HEK293 (cell line): ENCODE measurements around the gene PTPRK.
A peak's percentile ranks its signal among the peaks of the same experiment; 100 is the strongest.

Source experiments
- BCL11B ChIP-seq: fragments of 450-650 bp; formaldehyde crosslinking; IDR thresholded peaks from 2 replicates; pipeline ENCODE4 v1.5.1; 2016; ENCODE audit warnings: low read depth, missing biosample characterization, missing genetic modification characterization
- HOXA7 ChIP-seq: sonication (generic); formaldehyde crosslinking; IDR thresholded peaks from 2 replicates; pipeline ENCODE4 v1.8.1; 2022; ENCODE audit warnings: missing genetic modification reagents, borderline replicate concordance
- REPIN1 ChIP-seq: fragments of 450-650 bp; formaldehyde crosslinking; IDR thresholded peaks from 2 replicates; pipeline ENCODE4 v1.5.1; 2017; ENCODE audit warnings: missing biosample characterization, missing genetic modification characterization, low read depth
- REST ChIP-seq: fragments of 450-650 bp; formaldehyde crosslinking; IDR thresholded peaks from 2 replicates; pipeline ENCODE4 v1.5.1; 2016; ENCODE audit warnings: missing biosample characterization, missing genetic modification characterization
- YY2 ChIP-seq: fragments of 450-650 bp; formaldehyde crosslinking; IDR thresholded peaks from 2 replicates; pipeline ENCODE4 v1.5.1; 2016; ENCODE audit warnings: missing biosample characterization, missing genetic modification characterization
- ZBTB11 ChIP-seq: fragments of 450-650 bp; formaldehyde crosslinking; conservative IDR thresholded peaks from 2 replicates; pipeline ENCODE4 v1.5.1; 2016; ENCODE audit warnings: low read depth, missing biosample characterization, missing genetic modification characterization
- ZBTB20 ChIP-seq: fragments of 450-650 bp; formaldehyde crosslinking; IDR thresholded peaks from 2 replicates; pipeline ENCODE4 v1.5.1; 2016; ENCODE audit warnings: missing biosample characterization, missing genetic modification characterization
- ZBTB26 ChIP-seq: fragments of 450-650 bp; formaldehyde crosslinking; optimal IDR thresholded peaks from 2 replicates; pipeline ENCODE3; 2016; ENCODE audit warnings: missing biosample characterization, mild to moderate bottlenecking, missing genetic modification characterization
- ZBTB48 ChIP-seq: fragments of 450-650 bp; formaldehyde crosslinking; IDR thresholded peaks from 2 replicates; pipeline ENCODE4 v1.5.1; 2016; ENCODE audit warnings: missing biosample characterization, missing genetic modification characterization
- ZFP69B ChIP-seq: fragments of 450-650 bp; formaldehyde crosslinking; IDR thresholded peaks from 2 replicates; pipeline ENCODE4 v1.5.1; 2016; ENCODE audit warnings: missing biosample characterization, missing genetic modification characterization
- ZIC2 ChIP-seq: fragments of 450-650 bp; formaldehyde crosslinking; IDR thresholded peaks from 2 replicates; pipeline ENCODE4 v1.5.1; 2016; ENCODE audit warnings: missing biosample characterization, missing genetic modification characterization
- ZNF112 ChIP-seq: fragments of 450-650 bp; formaldehyde crosslinking; IDR thresholded peaks from 2 replicates; pipeline ENCODE4 v1.5.0; 2017; ENCODE audit warnings: missing biosample characterization, missing genetic modification characterization
- ZNF121 ChIP-seq: fragments of 450-650 bp; formaldehyde crosslinking; IDR thresholded peaks from 2 replicates; pipeline ENCODE4 v1.5.1; 2016; ENCODE audit warnings: missing biosample characterization, missing genetic modification characterization
- ZNF132 ChIP-seq: fragments of 450-650 bp; formaldehyde crosslinking; IDR thresholded peaks from 2 replicates; pipeline ENCODE4 v1.5.1; 2017; ENCODE audit warnings: missing biosample characterization, missing genetic modification characterization, borderline replicate concordance
- ZNF133 ChIP-seq: fragments of 450-650 bp; formaldehyde crosslinking; IDR thresholded peaks from 2 replicates; pipeline ENCODE4 v1.5.1; 2016; ENCODE audit warnings: missing biosample characterization, missing genetic modification characterization
- ZNF146 ChIP-seq: fragments of 450-650 bp; formaldehyde crosslinking; IDR thresholded peaks from 2 replicates; pipeline ENCODE4 v1.5.1; 2016; ENCODE audit warnings: missing biosample characterization, missing genetic modification characterization
- ZNF16 ChIP-seq: fragments of 450-650 bp; formaldehyde crosslinking; IDR thresholded peaks from 2 replicates; pipeline ENCODE4 v1.5.1; 2016; ENCODE audit warnings: low read depth, missing biosample characterization, missing genetic modification characterization
- ZNF2 ChIP-seq: fragments of 450-650 bp; formaldehyde crosslinking; IDR thresholded peaks from 2 replicates; pipeline ENCODE4 v1.5.1; 2016; ENCODE audit warnings: missing biosample characterization, missing genetic modification characterization
- ZNF362 ChIP-seq: fragments of 450-650 bp; formaldehyde crosslinking; IDR thresholded peaks from 2 replicates; pipeline ENCODE4 v1.5.1; 2016; ENCODE audit warnings: missing biosample characterization, missing genetic modification characterization
- ZNF391 ChIP-seq: fragments of 450-650 bp; formaldehyde crosslinking; IDR thresholded peaks from 2 replicates; pipeline ENCODE4 v1.5.1; 2016; ENCODE audit warnings: low read depth, missing biosample characterization, missing genetic modification characterization, borderline replicate concordance
- ZNF433 ChIP-seq: fragments of 450-650 bp; formaldehyde crosslinking; IDR thresholded peaks from 2 replicates; pipeline ENCODE4 v1.5.1; 2016; ENCODE audit warnings: missing biosample characterization, missing genetic modification characterization, low read depth
- ZNF488 ChIP-seq: fragments of 450-650 bp; formaldehyde crosslinking; IDR thresholded peaks from 2 replicates; pipeline ENCODE4 v1.5.1; 2016; ENCODE audit warnings: missing biosample characterization, missing genetic modification characterization
- ZNF544 ChIP-seq: fragments of 450-650 bp; formaldehyde crosslinking; IDR thresholded peaks from 2 replicates; pipeline ENCODE4 v1.5.0; 2017; ENCODE audit warnings: missing biosample characterization, missing genetic modification characterization
- ZNF560 ChIP-seq: fragments of 450-650 bp; formaldehyde crosslinking; IDR thresholded peaks from 2 replicates; pipeline ENCODE4 v1.5.1; 2017; ENCODE audit warnings: missing biosample characterization, missing genetic modification characterization, borderline replicate concordance
- ZNF600 ChIP-seq: fragments of 450-650 bp; formaldehyde crosslinking; IDR thresholded peaks from 2 replicates; pipeline ENCODE4 v1.5.1; 2016; ENCODE audit warnings: missing biosample characterization, missing genetic modification characterization
- ZNF645 ChIP-seq: fragments of 450-650 bp; formaldehyde crosslinking; IDR thresholded peaks from 2 replicates; pipeline ENCODE4; 2016; ENCODE audit warnings: missing biosample characterization, missing genetic modification characterization
- ZNF664 ChIP-seq: fragments of 450-650 bp; formaldehyde crosslinking; IDR thresholded peaks from 2 replicates; pipeline ENCODE4 v1.5.1; 2016; ENCODE audit warnings: missing biosample characterization, missing genetic modification characterization
- ZNF837 ChIP-seq: fragments of 450-650 bp; formaldehyde crosslinking; IDR thresholded peaks from 2 replicates; pipeline ENCODE4 v1.5.1; 2016; ENCODE audit warnings: missing biosample characterization, missing genetic modification characterization
- ZXDB ChIP-seq: fragments of 450-650 bp; formaldehyde crosslinking; IDR thresholded peaks from 2 replicates; pipeline ENCODE4 v1.5.1; 2016; ENCODE audit warnings: missing biosample characterization, missing genetic modification characterization

Gene PTPRK

GRCh38 chr6:128519931-128520435, 416 bp downstream of the PTPRK start (continued):
- no peak for TF ChIP-seq ZNF488 (tag by site-specific recombination)
- 0 out of 2 replicates have a peak, but pooled peaks have one; percentile 44 for TF ChIP-seq BCL11B (tag by site-specific recombination)
- TF ChIP-seq REST (tag by site-specific recombination) = no peak; the same call in 1 of the 2 replicates
- no peak for TF ChIP-seq ZBTB11
- TF ChIP-seq ZNF112 (tag by site-specific recombination) = no peak
- TF ChIP-seq ZNF645 (tag by site-specific recombination) = no peak
- TF ChIP-seq ZNF146 (tag by site-specific recombination) = no peak
- no peak for TF ChIP-seq ZNF433 (tag by site-specific recombination)
- no peak for TF ChIP-seq ZNF121 (tag by site-specific recombination)
- no peak for TF ChIP-seq ZNF837 (tag by site-specific recombination)
- peak; percentile 37; the same call in 1 of the 2 replicates for TF ChIP-seq ZNF391 (tag by site-specific recombination)
- no peak; the same call in 1 of the 2 replicates for TF ChIP-seq ZXDB
- TF ChIP-seq ZBTB48 (tag by site-specific recombination) = peak; percentile 49; the same call in 1 of the 2 replicates
- no peak; the same call in 1 of the 2 replicates for TF ChIP-seq ZNF2 (tag by site-specific recombination)
- no peak for TF ChIP-seq ZFP69B (tag by site-specific recombination)
- TF ChIP-seq ZNF362 (tag by site-specific recombination) = no peak
- TF ChIP-seq ZNF560 (tag by site-specific recombination) = no peak
- no peak for TF ChIP-seq ZNF133
- no peak for TF ChIP-seq ZNF600 (tag by site-specific recombination)
- TF ChIP-seq ZBTB20 (tag by site-specific recombination) = peak; percentile 29; the same call in 1 of the 2 replicates
- TF ChIP-seq ZNF16 = no peak
- TF ChIP-seq HOXA7 (CRISPR knock-in tag) = 0 out of 2 replicates have a peak, but pooled peaks have one; percentile 21
- TF ChIP-seq ZNF664 (tag by site-specific recombination) = no peak
- no peak for TF ChIP-seq YY2 (tag by site-specific recombination)
- TF ChIP-seq ZNF132 = no peak
- no peak for TF ChIP-seq ZBTB26
- no peak for TF ChIP-seq REPIN1 (tag by site-specific recombination)
- no peak for TF ChIP-seq ZNF544 (tag by site-specific recombination)
- peak; percentile 24; the same call in 1 of the 2 replicates for TF ChIP-seq ZIC2 (tag by site-specific recombination)
